ENCODE data around the gene KIF18A.

KIF18A gene

GRCh38 chr11:28133146-28133545, 25.2 kb upstream of the KIF18A start:
- H3K4me3 Mint-ChIP-seq: no peak overlapping the region
- no peaks in the 10 kb centered on the region for H3K4me1 Mint-ChIP-seq
- peaks cover 31% of the 10 kb centered on the region for H3K9me3 Mint-ChIP-seq
- TF ChIP-seq, protein P1, sequence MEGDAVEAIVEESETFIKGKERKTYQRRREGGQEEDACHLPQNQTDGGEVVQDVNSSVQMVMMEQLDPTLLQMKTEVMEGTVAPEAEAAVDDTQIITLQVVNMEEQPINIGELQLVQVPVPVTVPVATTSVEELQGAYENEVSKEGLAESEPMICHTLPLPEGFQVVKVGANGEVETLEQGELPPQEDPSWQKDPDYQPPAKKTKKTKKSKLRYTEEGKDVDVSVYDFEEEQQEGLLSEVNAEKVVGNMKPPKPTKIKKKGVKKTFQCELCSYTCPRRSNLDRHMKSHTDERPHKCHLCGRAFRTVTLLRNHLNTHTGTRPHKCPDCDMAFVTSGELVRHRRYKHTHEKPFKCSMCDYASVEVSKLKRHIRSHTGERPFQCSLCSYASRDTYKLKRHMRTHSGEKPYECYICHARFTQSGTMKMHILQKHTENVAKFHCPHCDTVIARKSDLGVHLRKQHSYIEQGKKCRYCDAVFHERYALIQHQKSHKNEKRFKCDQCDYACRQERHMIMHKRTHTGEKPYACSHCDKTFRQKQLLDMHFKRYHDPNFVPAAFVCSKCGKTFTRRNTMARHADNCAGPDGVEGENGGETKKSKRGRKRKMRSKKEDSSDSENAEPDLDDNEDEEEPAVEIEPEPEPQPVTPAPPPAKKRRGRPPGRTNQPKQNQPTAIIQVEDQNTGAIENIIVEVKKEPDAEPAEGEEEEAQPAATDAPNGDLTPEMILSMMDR (IDR thresholded peaks at IDR 0.05; ENCODE audit: unreplicated experiment in 3 of 3): no peak
- H3K27ac Mint-ChIP-seq: no peak overlapping the region
- no peaks in the 10 kb centered on the region for H3K27me3 Mint-ChIP-seq (ENCODE audit: low read depth)
- peaks cover 60% of the 10 kb centered on the region for H3K36me3 Mint-ChIP-seq (ENCODE audit: low read depth)

DNA sequence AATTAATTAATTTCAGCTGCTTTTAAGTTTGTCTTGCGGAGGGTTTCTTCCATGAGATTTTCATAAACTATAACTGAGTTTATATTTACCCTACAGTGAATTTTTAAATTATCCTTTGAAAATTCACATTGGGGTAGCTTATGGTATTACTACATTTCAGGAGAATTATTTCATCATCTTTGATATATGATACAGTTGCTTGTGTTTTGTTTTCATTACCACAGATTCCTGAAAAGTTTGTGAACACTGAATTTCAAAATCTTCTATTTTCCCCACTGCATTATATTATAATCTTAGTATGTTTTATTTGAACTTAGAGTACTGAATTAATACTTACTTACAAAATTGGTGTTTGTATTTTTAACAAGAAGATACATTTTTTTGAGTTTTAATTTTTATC, 24.6 kb upstream of the KIF18A start:
- no peak overlapping the region for H3K27ac Mint-ChIP-seq
- H3K9me3 Mint-ChIP-seq: peaks cover 27% of the 10 kb centered on the region
- TF ChIP-seq, protein P1 (IDR thresholded peaks at IDR 0.05; ENCODE audit: unreplicated experiment in 3 of 3): no peak
- H3K27me3 Mint-ChIP-seq (ENCODE audit: low read depth): no peaks in the 10 kb centered on the region
- H3K4me3 Mint-ChIP-seq: no peak overlapping the region
- peaks cover 54% of the 10 kb centered on the region for H3K36me3 Mint-ChIP-seq (ENCODE audit: low read depth)
- no peaks in the 10 kb centered on the region for H3K4me1 Mint-ChIP-seq

- Mint-ChIP-seq H3K4me3 (no peak overlapping the region), H3K27me3 (ENCODE audit: low read depth) (no peaks in the 10 kb centered on the region), H3K36me3 (ENCODE audit: low read depth) (peaks cover 24% of the 10 kb centered on the region), H3K9me3 (no peaks in the 10 kb centered on the region), H3K4me1 (peaks cover 5% of the 10 kb centered on the region), H3K27ac (no peak overlapping the region)
- TF ChIP-seq, protein P1 (IDR thresholded peaks at IDR 0.05; ENCODE audit: unreplicated experiment in 3 of 3): no peak
Observed at GRCh38 chr11:28123151-28123581, 15.2 kb upstream of the KIF18A start.

GRCh38 chr11:28117712-28118111, 9.8 kb upstream of the KIF18A start:
- no peaks in the 10 kb centered on the region for H3K9me3 Mint-ChIP-seq
- no peak overlapping the region for H3K27ac Mint-ChIP-seq
- H3K4me1 Mint-ChIP-seq: peaks cover 5% of the 10 kb centered on the region
- H3K36me3 Mint-ChIP-seq (ENCODE audit: low read depth): peaks cover 17% of the 10 kb centered on the region
- H3K4me3 Mint-ChIP-seq: no peak overlapping the region
- TF ChIP-seq, protein P1 (IDR thresholded peaks at IDR 0.05; ENCODE audit: unreplicated experiment in 3 of 3): no peak
- no peaks in the 10 kb centered on the region for H3K27me3 Mint-ChIP-seq (ENCODE audit: low read depth)

- TF ChIP-seq, protein P1 (IDR thresholded peaks at IDR 0.05; ENCODE audit: unreplicated experiment in 3 of 3): no peak
- H3K36me3 Mint-ChIP-seq (ENCODE audit: low read depth): peaks cover 23% of the 10 kb centered on the region
- H3K4me1 Mint-ChIP-seq: peaks cover 23% of the 10 kb centered on the region
- no peaks in the 10 kb centered on the region for H3K9me3 Mint-ChIP-seq
- no peak overlapping the region for H3K27ac Mint-ChIP-seq
- no peak overlapping the region for H3K4me3 Mint-ChIP-seq
- H3K27me3 Mint-ChIP-seq (ENCODE audit: low read depth): no peaks in the 10 kb centered on the region
Observed at GRCh38 chr11:28114731-28115130, 6.8 kb upstream of the KIF18A start.

DNA sequence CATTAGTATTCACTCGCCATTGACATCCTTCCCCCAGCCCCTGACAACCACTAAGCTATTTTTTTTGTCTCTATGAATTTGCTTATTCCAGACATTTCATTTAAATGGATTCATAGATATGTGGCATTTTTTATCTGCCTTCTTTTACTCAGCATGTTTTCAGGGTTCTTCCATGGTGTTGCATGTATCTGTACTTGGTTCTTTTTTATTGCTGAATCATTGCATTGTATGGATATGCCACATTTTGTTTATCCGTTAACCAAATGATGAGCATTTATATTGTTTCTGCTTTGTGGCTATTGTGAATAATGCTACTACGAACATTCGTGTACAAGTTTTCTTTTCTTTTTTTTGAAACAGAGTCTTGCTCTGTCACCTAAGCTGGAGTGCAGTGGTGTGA, 6.2 kb upstream of the KIF18A start:
- Mint-ChIP-seq H3K9me3 (no peaks in the 10 kb centered on the region), H3K27me3 (ENCODE audit: low read depth) (no peaks in the 10 kb centered on the region), H3K27ac (no peak overlapping the region), H3K4me3 (no peak overlapping the region), H3K36me3 (ENCODE audit: low read depth) (peaks cover 23% of the 10 kb centered on the region), H3K4me1 (peaks cover 29% of the 10 kb centered on the region)
- TF ChIP-seq, protein P1 (IDR thresholded peaks at IDR 0.05; ENCODE audit: unreplicated experiment in 3 of 3): no peak
